ENCODE results near the gene TPM4.

TPM4 gene

DNA sequence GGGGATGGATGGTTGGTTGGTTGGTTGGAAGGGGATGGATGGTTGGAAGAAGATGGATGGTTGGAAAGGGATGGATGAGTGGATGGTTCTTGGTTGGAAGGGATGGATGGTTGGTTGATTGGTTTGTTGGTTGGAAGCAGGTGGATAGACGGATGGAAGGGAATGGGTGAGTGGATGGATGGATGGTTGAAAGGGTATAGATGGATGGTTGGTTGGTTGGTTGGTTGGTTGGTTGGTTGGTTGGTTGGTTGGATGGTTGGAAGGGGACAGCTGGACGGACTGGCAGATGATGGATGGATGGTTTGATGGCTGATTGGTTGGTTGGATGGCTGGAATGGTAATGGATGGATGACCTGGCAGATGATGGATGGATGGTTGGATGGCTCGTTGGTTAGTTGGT lies 55.4 kb downstream of the TPM4 start:
- no peak for DNase-seq (ENCODE audit: low read depth)

GRCh38 chr19:16133818-16134217 lies 57.5 kb downstream of the TPM4 start:
- DNase-seq (ENCODE audit: low read depth) = no peak

DNA sequence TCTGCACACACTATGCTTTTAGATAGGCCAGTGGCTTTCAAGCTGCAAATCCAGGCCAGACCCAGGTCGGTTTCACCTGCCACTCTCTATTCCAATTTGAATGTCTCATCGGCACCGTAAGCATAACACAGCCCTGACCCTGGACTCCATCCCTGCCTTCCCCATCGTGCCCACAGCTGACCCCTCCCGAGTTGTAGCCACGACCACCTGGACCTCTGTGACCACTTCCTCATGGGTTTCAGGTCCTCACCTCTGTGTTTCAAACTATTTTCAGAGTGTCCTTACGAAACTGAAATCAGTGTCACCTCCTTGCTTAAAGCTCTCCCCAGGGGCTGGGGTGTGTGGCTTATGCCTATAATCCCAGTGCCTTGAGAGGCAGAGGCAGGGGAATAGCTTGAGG lies 58.2 kb downstream of the TPM4 start:
- DNase-seq (ENCODE audit: low read depth) = no peak

DNA sequence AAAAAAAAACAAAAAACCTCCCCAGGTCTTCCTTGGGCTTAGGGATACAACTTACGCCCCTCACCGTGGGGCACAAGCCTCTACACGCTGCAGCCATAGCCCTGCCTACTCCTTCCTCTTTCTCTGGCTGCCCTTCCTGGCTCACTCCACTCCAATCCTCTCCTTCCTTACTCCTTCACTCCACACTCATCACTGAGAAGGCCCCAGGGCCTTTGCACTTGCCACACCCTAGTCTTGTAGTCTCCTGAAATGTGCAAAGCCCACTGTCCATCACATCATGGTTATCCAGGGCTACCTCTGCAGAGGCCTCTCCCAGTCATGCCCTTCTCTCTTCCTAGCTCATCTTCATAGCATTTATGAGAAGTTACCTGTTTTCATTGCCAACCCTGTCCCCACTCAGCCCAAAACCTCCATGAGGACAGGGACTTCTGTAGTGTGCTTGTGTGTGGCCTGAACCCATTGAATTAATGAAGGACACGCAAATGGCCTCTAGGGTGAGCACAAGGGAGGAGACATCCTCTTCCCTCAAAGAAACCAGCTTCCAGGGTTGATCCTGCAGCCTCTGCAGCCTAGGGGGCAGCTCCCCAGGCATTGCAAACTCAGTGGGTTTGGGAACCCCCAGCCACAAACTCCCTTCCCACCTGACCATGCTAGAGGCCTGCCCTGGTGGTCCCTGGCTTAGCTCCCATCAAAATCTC lies 59.3 kb downstream of the TPM4 start:
- DNase-seq (ENCODE audit: low read depth) = no peak

- no peak for DNase-seq (ENCODE audit: low read depth)
Measured at GRCh38 chr19:16136185-16136999, 60.1 kb downstream of the TPM4 start.

DNA sequence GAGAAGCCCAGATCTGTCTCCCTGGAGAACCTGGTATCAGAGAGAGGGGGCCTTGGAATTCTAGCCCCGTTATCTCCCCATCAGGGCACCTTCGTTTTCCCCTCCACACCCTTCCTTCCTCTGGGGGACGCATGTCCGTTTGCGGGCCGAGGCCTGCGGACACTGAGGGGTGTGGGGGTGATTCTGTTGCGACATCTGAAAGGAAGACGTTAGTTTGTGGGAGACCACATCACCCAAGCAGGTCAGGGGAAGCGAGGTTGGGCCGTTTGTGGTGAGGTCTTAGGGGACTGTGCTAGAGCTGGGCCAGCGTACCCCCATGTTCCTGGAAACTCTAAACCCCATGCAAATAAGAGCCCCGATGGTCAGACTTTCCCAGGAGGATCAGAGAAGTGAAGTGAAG lies 63.5 kb downstream of the TPM4 start:
- DNase-seq (ENCODE audit: low read depth) = no peak

DNA sequence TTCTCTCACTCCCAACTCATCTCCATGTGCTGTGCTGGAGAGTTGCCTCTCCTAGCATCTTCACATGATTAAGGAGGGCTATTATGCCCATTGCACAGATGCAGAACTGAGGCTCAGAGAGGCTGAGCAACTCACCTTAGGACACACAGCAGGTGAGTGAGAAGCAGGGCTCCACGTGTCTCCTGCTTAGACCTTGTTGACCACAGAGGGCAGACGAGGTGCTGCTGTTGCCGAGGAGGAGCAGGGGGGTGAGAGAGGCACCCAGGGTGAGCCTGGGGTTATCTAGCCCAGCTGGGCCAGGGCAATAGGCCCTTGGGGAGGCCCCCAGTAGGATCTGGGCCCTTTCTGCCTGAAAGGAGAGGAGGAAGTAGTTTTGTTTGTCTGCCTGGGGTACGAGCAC lies 64.7 kb downstream of the TPM4 start:
- DNase-seq (ENCODE audit: low read depth) = no peak

GRCh38 chr19:16142032-16142580 lies 65.8 kb downstream of the TPM4 start:
- no peak for DNase-seq (ENCODE audit: low read depth)

GRCh38 chr19:16143399-16144215 lies 67.3 kb downstream of the TPM4 start, which contains the start of gene HSH2D:
TSS of gene HSH2D (plus strand) at chr19:16143685. CDS start at chr19:16148751, 5,066 bp downstream.
- peak; percentile 77 for DNase-seq (ENCODE audit: low read depth)

DNA sequence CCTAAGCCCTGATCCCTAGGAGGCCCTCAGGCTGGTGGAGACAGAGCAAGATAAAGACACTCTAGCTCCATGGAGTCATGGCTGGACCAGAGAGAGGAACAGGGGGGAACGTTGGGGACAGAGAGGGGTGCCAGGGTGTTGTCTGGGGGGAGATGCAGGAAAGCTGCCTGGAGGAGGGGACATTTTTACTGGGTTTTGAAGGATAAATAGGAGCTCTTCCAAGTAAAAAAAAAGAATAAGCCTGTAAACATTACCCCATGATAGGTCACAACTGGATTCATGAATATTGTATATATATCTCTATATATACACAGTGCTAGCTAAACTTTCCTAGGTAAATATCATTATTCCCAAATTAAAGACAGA lies 67.9 kb downstream of the TPM4 start:
- no peak for DNase-seq (ENCODE audit: low read depth)

GRCh38 chr19:16146112-16146511 lies 69.8 kb downstream of the TPM4 start:
- no peak for DNase-seq (ENCODE audit: low read depth)

GRCh38 chr19:16148443-16149229 lies 72.3 kb downstream of the TPM4 start:
- no peak for DNase-seq (ENCODE audit: low read depth)
